NCI-H446 treated with DMSO at 0.1 percent for 48 hours (cell line): Measurements from ENCODE around the gene PIK3IP1.
"Not testable (repeated sequence)": the region's sequence is repeated elsewhere in the genome, so short reads cannot be mapped to it uniquely, and the experiment has no call there.

Source experiments
- DNase-seq: peaks from one replicate; lab custom pipeline; 2025; lab: John Stamatoyannopoulos, UW

The PIK3IP1 gene, protein sequence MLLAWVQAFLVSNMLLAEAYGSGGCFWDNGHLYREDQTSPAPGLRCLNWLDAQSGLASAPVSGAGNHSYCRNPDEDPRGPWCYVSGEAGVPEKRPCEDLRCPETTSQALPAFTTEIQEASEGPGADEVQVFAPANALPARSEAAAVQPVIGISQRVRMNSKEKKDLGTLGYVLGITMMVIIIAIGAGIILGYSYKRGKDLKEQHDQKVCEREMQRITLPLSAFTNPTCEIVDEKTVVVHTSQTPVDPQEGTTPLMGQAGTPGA

DNA sequence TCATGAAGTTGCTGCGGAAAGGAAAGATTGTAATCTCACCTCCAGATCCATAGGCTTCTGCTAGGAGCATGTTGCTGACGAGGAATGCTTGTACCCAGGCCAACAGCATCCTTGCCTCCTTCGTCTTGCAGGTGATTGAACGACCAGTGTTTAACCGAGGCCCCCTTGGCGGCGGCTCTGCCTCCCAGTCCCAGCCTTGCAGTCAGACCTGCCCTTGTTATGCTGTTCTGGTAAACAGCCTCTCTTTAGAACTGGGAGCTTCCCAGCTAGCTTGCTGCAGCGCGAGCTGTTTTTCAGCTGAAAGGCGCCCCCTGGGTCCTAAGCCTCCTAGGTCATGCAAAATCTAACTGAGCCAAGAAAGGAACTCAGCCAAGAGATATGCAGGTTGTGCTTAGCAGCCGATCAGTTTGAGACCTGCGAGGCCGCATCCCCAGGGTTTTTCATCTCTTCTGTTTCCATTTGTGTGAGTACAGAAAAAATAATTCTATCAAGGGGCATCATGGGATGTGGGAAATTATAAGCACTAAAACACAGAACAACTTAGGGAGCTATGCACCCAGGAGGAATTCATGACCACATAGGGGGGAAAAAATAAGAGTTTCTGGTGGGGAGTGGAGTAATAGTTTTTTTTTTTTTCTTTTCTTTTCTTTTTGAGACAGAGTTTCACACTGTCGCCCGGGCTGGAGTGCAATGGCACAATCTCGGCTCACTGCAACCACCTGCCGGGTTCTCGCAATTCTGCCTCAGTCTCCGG is at the start of gene PIK3IP1:
TSS of gene PIK3IP1 (minus strand) at position 253 of the 754 bp plus-strand sequence. CDS start at position 109, 144 bp downstream.
- peak; percentile 76 for DNase-seq

GRCh38 chr22:31341386-31342088 is 49.2 kb upstream of the PIK3IP1 start:
- no peak for DNase-seq

GRCh38 chr22:31340765-31341247 is 48.5 kb upstream of the PIK3IP1 start:
- DNase-seq = no peak

GRCh38 chr22:31340360-31340759 is 48.1 kb upstream of the PIK3IP1 start:
- DNase-seq = no peak

DNA sequence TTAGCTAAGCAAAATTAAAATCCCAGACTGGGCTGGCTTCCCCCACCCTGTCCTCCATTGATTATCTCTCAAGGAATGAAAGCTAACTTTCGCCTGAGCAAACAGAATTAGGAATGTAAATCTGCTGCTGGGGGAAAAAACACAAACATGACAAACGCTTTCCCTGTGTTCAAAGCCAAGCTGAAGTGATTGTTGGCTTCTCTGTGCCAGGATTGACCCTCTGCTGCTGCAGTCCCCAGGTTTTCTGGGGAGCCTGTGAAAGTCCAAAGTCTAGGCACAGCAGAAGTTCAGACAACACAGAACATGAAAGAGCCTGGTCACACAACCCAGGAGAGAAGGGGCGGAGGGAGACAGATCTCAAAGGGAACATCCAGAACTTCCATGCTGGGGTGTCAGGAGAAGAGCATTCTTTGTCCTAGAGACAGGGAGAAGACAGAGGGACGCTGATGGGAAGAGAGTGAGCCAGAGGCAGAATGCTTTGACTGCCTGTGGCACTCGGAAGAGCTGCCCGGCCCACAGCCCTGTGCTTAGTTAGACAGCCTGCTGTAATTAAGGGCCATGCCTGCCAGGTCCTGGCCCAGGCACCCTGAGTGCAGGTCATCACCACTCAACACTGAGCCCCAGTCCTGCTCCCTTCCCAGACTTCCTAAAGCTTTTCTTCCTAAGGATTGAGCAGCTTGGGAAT is 47.0 kb upstream of the PIK3IP1 start:
- no peak for DNase-seq

GRCh38 chr22:31337178-31337577 is 44.9 kb upstream of the PIK3IP1 start:
- DNase-seq = no peak

DNA sequence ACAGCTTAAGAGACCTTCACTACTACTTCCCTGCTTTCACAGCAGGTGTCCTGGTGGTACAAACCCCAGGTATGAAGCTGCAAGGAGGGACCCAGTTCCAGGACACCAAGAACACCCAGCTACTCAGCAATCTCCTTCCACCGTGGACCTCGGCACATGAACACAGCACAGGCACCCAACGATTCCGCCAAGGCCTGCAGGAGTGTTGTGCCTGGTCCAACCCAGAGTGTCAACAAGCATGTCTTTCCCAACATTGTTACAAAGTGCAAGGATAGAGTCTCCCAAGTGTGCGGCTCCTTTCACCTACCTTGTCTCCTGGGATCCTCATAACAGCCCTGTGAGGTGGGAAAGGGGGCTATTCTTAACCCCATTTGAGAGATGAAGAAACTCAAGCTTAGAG is 42.0 kb upstream of the PIK3IP1 start:
- no peak for DNase-seq

DNA sequence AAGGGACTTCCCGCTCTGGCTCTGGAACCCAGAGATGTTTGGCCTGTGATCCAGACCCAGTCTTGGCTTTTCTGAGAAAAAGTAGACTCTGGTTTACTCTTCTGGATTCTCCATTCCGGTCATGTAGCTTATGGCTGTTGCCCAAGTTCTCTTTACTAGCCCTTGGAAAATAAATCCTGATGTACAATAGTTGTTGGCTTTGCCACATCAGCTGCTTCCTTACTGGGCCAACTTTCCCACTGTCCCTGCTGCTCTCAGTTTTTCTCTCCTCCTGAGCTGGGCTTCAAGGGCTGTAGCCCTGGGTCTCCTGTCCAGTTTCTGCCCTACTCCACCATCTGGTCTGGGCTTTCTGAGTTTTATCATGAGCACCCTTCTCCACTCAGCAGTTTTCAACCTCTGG is 41.4 kb upstream of the PIK3IP1 start:
- DNase-seq = no peak

DNA sequence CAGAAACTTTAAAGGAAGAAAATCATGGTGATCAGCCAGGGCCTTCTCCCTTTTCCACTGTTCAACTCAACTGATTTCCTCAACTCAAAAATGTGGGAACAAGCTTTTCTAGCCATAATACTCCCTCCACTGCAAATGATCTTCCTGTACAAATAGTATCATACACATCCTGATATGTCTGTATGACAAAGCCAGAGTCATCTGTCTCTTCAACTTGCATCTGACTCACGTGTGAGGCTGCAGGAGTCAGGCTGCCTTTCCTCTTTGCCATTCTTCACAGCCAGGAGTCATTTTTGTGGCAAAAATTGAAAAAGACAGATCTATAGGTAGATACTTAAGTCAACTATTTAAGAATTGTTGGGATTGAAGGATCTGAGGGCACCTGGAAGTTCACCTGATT is 40.6 kb upstream of the PIK3IP1 start:
- no peak for DNase-seq

DNA sequence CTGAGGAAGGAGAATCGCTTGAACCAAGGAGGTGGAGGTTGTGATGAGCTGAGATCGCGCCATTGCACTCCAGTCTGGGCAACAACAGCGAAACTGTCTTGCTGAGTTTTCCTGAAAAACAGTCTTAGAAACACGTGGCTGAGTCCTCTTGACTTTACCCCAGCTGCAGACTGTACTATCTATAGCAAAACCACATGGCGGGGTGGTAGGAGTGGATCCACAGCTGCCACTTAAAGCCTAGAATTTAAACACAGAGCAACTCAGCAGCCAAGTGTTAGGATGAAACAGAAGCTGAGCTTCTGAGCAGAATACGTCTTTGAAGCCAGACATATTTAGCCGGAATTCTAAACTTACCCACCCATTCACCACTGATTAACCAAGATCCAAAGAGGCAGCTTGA is 39.7 kb upstream of the PIK3IP1 start:
- DNase-seq = no peak

- no peak for DNase-seq
Measured at GRCh38 chr22:31329453-31330215, 37.3 kb upstream of the PIK3IP1 start.

DNA sequence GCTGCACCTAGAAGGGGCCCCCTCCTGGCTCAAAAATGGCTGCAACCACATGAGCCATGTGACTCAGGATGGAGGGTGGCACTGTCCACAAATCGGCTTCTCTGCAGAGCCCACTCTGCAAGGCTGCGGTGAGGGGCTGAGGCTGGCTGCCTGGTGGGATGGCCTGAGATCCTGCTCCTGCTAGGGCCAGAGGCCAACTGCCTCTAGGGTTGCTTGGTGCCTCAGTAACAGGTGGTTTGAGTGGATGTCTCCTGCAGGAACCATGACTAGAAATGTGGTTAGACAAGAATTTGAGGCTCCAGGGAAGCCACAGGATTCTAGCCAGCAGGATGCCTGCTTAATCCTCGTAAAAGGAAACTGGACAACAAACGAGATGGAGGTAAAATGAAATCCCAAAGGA is 36.7 kb upstream of the PIK3IP1 start:
- DNase-seq = no peak

DNA sequence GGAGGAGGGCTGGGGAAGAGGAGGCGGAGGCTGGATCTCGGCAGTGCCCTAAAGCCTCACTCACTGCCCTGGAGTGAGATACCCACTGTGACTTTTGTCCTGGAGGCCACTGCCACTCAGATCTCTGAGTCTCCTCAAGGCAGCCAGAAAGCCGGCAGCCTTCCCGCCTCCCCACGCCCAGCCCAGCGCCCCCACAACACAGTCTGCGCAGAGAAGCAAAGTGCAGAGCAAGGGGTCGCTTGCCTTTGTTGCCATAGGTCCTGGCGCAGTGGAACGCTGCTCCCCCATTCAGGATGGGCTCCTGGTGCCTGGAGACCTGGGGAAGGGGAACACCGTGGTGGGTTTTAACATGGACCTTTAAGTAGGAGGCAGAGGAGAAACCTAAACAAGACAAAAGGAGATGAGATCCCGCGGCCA is 36.3 kb upstream of the PIK3IP1 start:
- DNase-seq = no peak

DNA sequence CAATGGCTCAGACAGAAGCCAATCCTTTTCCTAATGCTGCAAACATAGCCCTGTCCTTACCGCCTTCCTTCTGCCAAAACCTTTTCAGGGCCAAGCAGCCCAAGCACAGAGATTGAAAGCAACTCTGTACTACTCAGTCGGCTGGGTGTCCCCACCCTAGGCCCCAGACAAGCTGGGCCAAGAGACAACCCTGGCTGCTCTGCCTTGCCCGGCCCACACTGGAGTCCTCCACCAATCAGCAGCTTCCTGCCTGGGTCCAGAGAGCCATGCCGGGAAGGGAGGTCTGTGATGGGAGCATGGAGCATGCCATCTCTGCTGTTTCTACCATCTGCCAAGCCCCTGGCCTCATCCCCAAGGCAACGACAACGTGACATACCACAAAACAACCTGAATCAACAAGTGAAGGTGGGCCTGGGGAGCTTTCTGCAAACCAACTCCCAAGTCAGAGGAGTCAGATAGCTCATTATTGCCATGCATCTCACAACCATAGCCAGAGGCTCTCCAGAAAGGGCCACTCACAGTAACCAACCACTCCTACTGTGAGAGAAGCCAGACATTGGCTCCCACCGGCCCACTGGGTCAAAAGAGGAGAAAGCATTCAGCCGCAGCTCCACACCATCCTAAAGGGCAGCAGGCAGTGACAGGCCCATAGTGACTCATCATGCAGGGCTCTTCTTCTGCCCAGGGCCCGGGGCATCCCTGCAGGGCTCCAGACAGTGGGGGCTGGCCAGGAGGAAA is 35.7 kb upstream of the PIK3IP1 start:
- no peak for DNase-seq

GRCh38 chr22:31326877-31327276 is 34.6 kb upstream of the PIK3IP1 start:
- no peak for DNase-seq

DNA sequence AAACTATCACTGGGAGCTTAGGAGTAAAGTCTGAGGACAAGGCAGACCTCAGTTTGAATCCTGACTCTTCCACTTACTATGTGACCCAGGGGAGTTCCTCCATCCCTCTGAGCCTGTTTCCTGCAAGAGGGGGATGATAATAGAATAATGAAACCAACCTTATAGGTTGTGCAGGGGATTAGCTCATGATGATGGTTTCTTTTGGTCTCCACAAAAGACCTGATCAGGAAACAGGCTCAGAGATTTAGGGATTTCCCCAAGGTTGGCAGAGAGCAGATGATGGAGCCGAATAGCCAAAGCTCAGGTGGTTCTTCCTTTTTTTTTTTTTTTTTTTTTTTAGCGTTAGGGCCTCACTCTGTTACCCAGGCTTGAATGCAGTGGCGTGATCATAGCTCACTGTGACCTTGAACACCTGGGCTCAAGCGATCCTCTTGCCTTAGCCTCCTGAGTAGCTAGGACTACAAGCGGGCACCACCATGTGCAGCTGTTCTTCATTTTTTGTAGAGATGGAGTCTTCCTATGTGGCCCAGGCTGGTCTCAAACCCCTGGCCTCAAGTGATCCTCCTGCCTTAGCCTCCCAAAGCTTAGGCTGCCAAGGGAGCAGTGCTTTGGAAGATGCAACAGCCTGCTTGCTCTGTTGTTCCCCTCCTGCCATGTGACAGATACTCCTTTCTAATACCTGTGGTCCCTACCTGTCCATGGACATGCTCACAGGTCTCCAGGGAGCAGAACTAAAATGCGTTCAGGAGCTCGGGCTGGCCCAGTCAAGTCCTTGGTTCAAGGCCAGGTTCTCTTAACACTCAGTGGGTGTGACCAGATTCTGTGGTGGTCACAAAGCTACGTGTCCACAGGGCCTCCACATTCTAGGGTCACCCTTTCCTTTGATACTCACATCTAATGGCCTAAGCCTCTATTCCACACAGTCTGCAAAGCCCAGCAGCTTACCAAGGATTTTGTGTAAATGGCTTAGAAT is 31.6 kb upstream of the PIK3IP1 start:
- no peak for DNase-seq

GRCh38 chr22:31321421-31321820 is 29.1 kb upstream of the PIK3IP1 start:
- no peak for DNase-seq

DNA sequence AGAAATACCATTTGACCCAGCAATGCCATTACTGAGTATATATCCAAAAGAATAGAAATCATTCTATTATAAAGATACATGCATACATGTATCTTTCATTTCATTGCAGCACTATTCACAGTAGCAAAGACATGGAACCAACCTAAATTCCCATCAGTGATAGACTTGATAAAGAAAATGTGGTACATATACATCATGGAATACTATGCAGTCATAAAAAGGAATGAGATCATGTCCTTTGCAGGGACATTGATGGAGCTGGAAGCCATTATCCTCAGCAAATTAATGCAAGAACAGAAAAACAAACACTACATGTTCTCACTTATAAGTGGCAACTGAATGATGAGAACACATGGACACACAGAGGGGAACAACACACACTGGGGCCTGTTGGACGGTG is 21.9 kb upstream of the PIK3IP1 start:
- not testable (repeated sequence) for DNase-seq

GRCh38 chr22:31313366-31314147 is 21.3 kb upstream of the PIK3IP1 start:
- DNase-seq = peak; percentile 38
